Measurements from ENCODE around the gene SPOCK1. TPM values are rescaled to one million over a fixed set of nuclear protein-coding genes. Genes with fewer than 3 reads are reported as not detected.

SPOCK1 gene
- total and polyA plus RNA-seq, 9 of the 15 experiments (the other 6 are each of a cell fraction or from before 2014, with no cell fraction given), result 0.01 to 0.35 (median 0.04) TPM; not detected in 6

DNA sequence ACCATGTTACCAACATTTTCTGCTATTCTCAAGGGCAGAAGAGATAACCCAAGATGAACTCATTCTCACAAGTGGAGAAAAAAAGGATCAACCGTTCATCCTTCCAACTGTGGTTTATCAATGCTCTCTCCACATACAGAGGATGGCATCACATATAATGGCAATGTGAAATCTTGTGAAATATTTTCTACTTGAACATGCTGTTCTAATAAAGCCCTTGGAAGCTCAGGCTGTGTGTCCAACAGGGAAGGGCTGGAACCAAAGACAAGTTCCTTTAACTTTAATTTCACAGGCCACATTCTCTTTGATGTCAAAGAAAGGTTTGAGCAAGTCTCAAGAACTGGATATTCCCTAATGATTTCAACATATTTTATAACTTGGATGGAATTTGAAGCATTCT lies 230.5 kb downstream of the SPOCK1 start:
- no peak for FAIRE-seq
- H4K20me1 ChIP-seq (replicated peaks; ENCODE audit: control insufficient read depth, insufficient read depth, low read length), result no peaks in the 10 kb centered on the region
- H3K9me1 ChIP-seq (ENCODE audit: control insufficient read depth, insufficient read depth, low read length), result no peaks in the 10 kb centered on the region
- no peak overlapping the region for H3K4me2 ChIP-seq (ENCODE audit: insufficient read depth, low read length)
- ATAC-seq, result no peak
- 0% methylated on average over 1 of the region's 1 CpG for WGBS (ENCODE audit: insufficient coverage, low coverage, missing lambda C conversion rate)
- in situ Hi-C loops (cut with MboI) (no loop called here), intact Hi-C loops (cut with micrococcal nuclease) (no loop called here)
- no peak for DNase-seq (ENCODE audit: extremely low read depth in 1 of 4, low spot score in 3 of 4)
- ChIA-PET CTCF (ENCODE audit: low intra/inter-chr PET ratio) (no interaction called here), POLR2A (interaction anchor here (0.7 kb wide), 1 partner anchor 17 kb away, joined by 3 read pairs; no protein-coding TSS in a partner anchor)
- TF ChIP-seq GTF2E2 (tag; IDR thresholded peaks at IDR 0.05), result no peak
- TF ChIP-seq E2F6 (IDR thresholded peaks at IDR 0.05; ENCODE audit: borderline replicate concordance in 1 of 2, extremely low read depth in 1 of 2, insufficient read depth in 1 of 2, insufficient read length in 1 of 2, low read depth in 1 of 2, low read length in 1 of 2, poor library complexity in 1 of 2, severe bottlenecking in 1 of 2), result no peak
- TF ChIP-seq U2AF1 (optimal IDR thresholded peaks at IDR 0.05; ENCODE audit: low read depth, low read length), result no peak
- TF ChIP-seq KLF13 (tag; IDR thresholded peaks at IDR 0.05; ENCODE audit: borderline replicate concordance, low read depth), result no peak
- no peak for TF ChIP-seq DDX20 (tag; IDR thresholded peaks at IDR 0.05; ENCODE audit: low read depth)
- TF ChIP-seq ZBTB34 (CRISPR knock-in tag; IDR thresholded peaks at IDR 0.05), result no peak
- no peak for TF ChIP-seq ATF7 (IDR thresholded peaks at IDR 0.05)
- TF ChIP-seq MTA2 (IDR thresholded peaks at IDR 0.05; ENCODE audit: low read depth), result no peak
- no peak for TF ChIP-seq XRCC4 (IDR thresholded peaks at IDR 0.05; ENCODE audit: extremely low read depth, insufficient read depth, insufficient read length)
- TF ChIP-seq ASH1L (IDR thresholded peaks at IDR 0.05; ENCODE audit: borderline replicate concordance, low read depth, partially characterized antibody), result no peak
- no peak for TF ChIP-seq CHD1 (IDR thresholded peaks at IDR 0.05; ENCODE audit: low read length)
- TF ChIP-seq KLF1 (tag; IDR thresholded peaks at IDR 0.05), result no peak
- H3K36me3 ChIP-seq (ENCODE audit: control insufficient read depth, insufficient read depth, low read length), result no peaks in the 10 kb centered on the region
- BruUV-seq (replicated peaks), result no TSS peak
- H3K9me3 ChIP-seq (replicated peaks; ENCODE audit: control insufficient read depth, insufficient read depth, low read depth, low read length), result no peaks in the 10 kb centered on the region
- no peak overlapping the region for H2AFZ ChIP-seq (ENCODE audit: low read depth, low read length)
- H3K4me3 ChIP-seq, result no peak overlapping the region
- H3K79me2 ChIP-seq (ENCODE audit: control insufficient read depth, insufficient read depth, low read length), result no peaks in the 10 kb centered on the region
- no peaks in the 10 kb centered on the region for H3K4me1 ChIP-seq (replicated peaks in 1 of 2; ENCODE audit: control insufficient read depth in 2 of 2, insufficient read depth in 2 of 2, low read length in 2 of 2)
- H3K27me3 ChIP-seq (ENCODE audit: control insufficient read depth in 2 of 2, insufficient read depth in 2 of 2, low read length in 2 of 2), result no peaks in the 10 kb centered on the region
- H3K27ac ChIP-seq (ENCODE audit: extremely low read depth, low read depth, low read length), result no peak overlapping the region
- H3K9ac ChIP-seq (ENCODE audit: insufficient read depth in 1 of 2, low read depth in 2 of 2, low read length in 2 of 2), result no peak overlapping the region
